Gastrocnemius medialis (tissue), 4 donors: ENCODE results near the gene KCNIP4. TPM values are rescaled to one million over a fixed set of nuclear protein-coding genes. Genes with fewer than 3 reads are reported as not detected.

Experiments
- ATAC-seq, 2 donors: fragments of 150-250 bp; one replicate each; pipeline ENCODE4 v1.9.1; 2016
- DNase-seq, 2 donors: peaks; one replicate each; pipeline ENCODE4 v3.0.0-alpha.2; 2019
- H3K27ac ChIP-seq, 4 donors: fragments of 200-600 bp; sonication (generic); 1 replicate in 1 of 4; 2 replicates in 3 of 4; pipeline ENCODE4 v1.5.1; 2016 to 2018; ENCODE audit warnings: mild to moderate bottlenecking in 2 of 4, moderate library complexity in 1 of 4
- H3K27me3 ChIP-seq, 3 donors: fragments of 200-600 bp; sonication (generic) in 2 of 3; 1 replicate in 1 of 3; 2 replicates in 2 of 3; pipeline versions ENCODE4 v1.5.1 to v1.6.0; 2016 to 2019; ENCODE audit warnings: mild to moderate bottlenecking in 1 of 3, moderate library complexity in 1 of 3
- H3K36me3 ChIP-seq, 2 donors: fragments of 200-600 bp; sonication (generic) in 1 of 2; one replicate each; pipeline ENCODE4 v1.5.1; 2017 to 2018
- H3K4me1 ChIP-seq, 2 donors: fragments of 200-600 bp; sonication (generic) in 1 of 2; one replicate each; pipeline ENCODE4 v1.5.1; 2016 to 2017; ENCODE audit warnings: mild to moderate bottlenecking in 2 of 2
- H3K4me3 ChIP-seq, 4 donors: fragments of 200-600 bp; sonication (generic) in 3 of 4; 1 replicate in 1 of 4; 2 replicates in 3 of 4; pipeline ENCODE4 v1.5.1; 2016 to 2019; ENCODE audit warnings: mild to moderate bottlenecking in 2 of 4
- H3K9me3 ChIP-seq, 3 donors: fragments of 200-600 bp; sonication (generic) in 2 of 3; 1 replicate in 1 of 3; 2 replicates in 2 of 3; pipeline ENCODE4 v1.5.1; 2016 to 2019
- POLR2A ChIP-seq, 2 donors: fragments of 450-650 bp; IDR thresholded peaks; one replicate each; pipeline ENCODE4 v1.6.1; 2017; ENCODE audit warnings: antibody characterized with exemption in 2 of 2, mild to moderate bottlenecking in 2 of 2, moderate library complexity in 2 of 2
- in situ Hi-C, 4 donors: fragments of 200-750 bp; cut with MboI; loops; one replicate each; pipeline versions ENCODE4 v1.15.0 to v1.8.0; 2017; ENCODE audit warnings: low sequenced_read_pairs in 4 of 4
- intact Hi-C: fragments of 100-400 bp; cut with DNase I; formaldehyde crosslinking; loops from one replicate; pipeline ENCODE4 v1.15.1; 2023; ENCODE audit warnings: low total_unique reads
- total RNA-seq, 4 donors: library from RNA; depleted of rRNA; stranded (reverse); fragments of >200 nt; gene quantifications; one replicate each; pipeline versions ENCODE4 v1.1.0 to v1.2.3, GENCODE V29; 2016
- TF ChIP-seq, protein P1 (sequence below), 5 experiments: fragments of 450-650 bp in 3 of 5; fragments of 200-600 bp in 2 of 5; sonication (generic) in 2 of 5; IDR thresholded peaks in 4 of 5; conservative IDR thresholded peaks in 1 of 5; 1 replicate in 4 of 5; 2 replicates in 1 of 5; pipeline ENCODE4 v1.5.1; 2016 to 2019; ENCODE audit warnings: antibody characterized with exemption in 5 of 5, mild to moderate bottlenecking in 3 of 5, moderate library complexity in 3 of 5

KCNIP4 gene
- total RNA-seq, 4 donors from 2014 or later = not detected

DNA sequence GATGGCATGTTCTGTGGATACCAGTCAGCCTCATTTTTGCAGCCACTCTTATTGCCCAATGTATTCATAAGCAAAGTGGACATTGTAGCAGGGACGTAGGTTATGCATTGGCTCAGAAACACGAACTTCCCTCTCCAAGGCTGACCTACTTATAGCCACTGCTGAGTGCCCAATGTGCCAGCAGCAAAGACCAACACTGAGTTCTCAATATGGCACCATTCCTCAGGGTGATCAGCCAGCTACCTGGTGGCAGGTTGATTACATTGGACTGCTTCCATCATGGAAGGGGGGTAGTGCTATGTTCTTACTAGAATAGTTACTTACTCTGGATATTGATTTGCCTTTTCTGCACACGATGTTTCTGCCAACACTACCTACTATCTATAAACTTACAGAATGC is 306.9 kb downstream of the KCNIP4 start:
- intact Hi-C loops = no loop called here
- H3K9me3 ChIP-seq = no peaks in the 10 kb centered on the region
- in situ Hi-C loops = no loop called here

DNA sequence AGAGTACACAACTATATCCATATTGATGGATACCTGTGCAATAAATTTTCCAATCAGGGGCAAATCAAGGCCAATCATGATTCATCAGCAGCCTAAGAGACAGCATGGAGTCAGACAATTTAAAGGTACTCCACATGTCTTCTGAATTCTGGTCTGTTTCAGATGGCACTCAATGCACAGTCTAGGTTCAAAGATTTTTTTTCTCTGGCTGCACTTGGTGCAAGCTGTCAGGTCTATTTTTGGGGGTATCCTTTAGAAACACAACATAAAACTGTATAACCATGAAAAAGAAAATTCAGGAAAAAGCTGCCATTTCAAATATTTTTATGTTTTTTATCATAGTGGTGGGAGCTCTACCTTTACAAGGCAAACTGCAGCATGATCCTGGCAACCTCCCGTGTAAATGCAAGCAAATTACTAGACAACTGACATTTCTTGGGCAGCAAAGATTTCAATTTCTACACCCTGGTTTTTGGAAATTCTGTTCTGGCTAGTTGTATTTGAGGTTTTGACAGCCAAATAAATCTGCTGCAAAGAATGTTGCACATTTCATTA is 310.3 kb downstream of the KCNIP4 start:
- no peak for DNase-seq
- no peak for ATAC-seq
- no peak overlapping the region for H3K27ac ChIP-seq
- no peaks in the 10 kb centered on the region for H3K36me3 ChIP-seq
- intact Hi-C loops = no loop called here
- H3K4me3 ChIP-seq = no peak overlapping the region
- in situ Hi-C loops = no loop called here
- no peaks in the 10 kb centered on the region for H3K9me3 ChIP-seq
- no peak for TF ChIP-seq POLR2A (IDR thresholded peaks at IDR 0.05)
- TF ChIP-seq, protein P1, sequence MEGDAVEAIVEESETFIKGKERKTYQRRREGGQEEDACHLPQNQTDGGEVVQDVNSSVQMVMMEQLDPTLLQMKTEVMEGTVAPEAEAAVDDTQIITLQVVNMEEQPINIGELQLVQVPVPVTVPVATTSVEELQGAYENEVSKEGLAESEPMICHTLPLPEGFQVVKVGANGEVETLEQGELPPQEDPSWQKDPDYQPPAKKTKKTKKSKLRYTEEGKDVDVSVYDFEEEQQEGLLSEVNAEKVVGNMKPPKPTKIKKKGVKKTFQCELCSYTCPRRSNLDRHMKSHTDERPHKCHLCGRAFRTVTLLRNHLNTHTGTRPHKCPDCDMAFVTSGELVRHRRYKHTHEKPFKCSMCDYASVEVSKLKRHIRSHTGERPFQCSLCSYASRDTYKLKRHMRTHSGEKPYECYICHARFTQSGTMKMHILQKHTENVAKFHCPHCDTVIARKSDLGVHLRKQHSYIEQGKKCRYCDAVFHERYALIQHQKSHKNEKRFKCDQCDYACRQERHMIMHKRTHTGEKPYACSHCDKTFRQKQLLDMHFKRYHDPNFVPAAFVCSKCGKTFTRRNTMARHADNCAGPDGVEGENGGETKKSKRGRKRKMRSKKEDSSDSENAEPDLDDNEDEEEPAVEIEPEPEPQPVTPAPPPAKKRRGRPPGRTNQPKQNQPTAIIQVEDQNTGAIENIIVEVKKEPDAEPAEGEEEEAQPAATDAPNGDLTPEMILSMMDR (IDR thresholded peaks at IDR 0.05 in 4 of 5, conservative IDR thresholded peaks at IDR 0.05 in 1 of 5) = no peak
- H3K27me3 ChIP-seq = no peaks in the 10 kb centered on the region
- no peaks in the 10 kb centered on the region for H3K4me1 ChIP-seq

More for the DNA sequence above, 306.9 kb downstream of the KCNIP4 start:
- no peak for DNase-seq
- no peak overlapping the region for H3K27ac ChIP-seq
- no peaks in the 10 kb centered on the region for H3K27me3 ChIP-seq
- ATAC-seq = no peak
- H3K36me3 ChIP-seq = no peaks in the 10 kb centered on the region
- no peaks in the 10 kb centered on the region for H3K4me1 ChIP-seq
- TF ChIP-seq, protein P1 (IDR thresholded peaks at IDR 0.05 in 4 of 5, conservative IDR thresholded peaks at IDR 0.05 in 1 of 5) = no peak
- TF ChIP-seq POLR2A (IDR thresholded peaks at IDR 0.05) = no peak
- no peak overlapping the region for H3K4me3 ChIP-seq

DNA sequence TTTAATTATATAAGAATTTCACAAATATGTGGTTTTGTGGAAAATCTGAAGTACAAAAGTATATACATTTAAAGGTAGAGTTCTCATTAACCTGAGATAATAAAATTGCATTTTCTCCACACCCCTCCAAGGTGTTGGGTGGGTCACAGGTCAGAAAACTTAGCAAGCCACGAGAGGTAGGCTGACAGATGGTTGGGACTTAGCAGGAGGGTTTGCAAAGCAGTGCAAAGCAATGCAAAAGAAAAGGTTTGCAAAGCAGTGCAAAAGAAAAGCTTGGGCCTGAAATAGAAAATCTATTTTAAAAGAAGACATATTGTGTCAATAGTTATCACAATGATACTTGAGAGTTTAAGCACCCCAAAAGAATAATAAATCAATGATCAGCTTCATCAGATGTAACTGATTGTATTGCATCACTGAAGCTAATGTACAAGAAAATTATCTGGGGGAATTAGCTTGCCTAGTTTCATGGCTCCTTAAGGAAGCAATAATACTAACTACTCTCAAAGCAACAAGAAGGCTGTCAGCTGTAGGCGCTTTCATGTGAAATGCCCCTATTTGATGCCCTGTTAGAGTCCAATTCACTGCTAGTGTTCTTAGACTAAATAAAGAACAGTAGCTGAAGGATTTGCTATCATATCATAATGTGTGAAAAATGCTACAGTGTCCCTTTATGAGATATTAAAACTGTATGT is 319.5 kb downstream of the KCNIP4 start:
- DNase-seq (no peak), ATAC-seq (no peak)
- in situ Hi-C loops (no loop called here), intact Hi-C loops (no loop called here)
- Histone ChIP-seq H3K9me3 (no peaks in the 10 kb centered on the region), H3K4me1 (no peaks in the 10 kb centered on the region), H3K4me3 (no peak overlapping the region), H3K27me3 (no peaks in the 10 kb centered on the region), H3K27ac (no peak overlapping the region), H3K36me3 (no peaks in the 10 kb centered on the region)
- no peak for TF ChIP-seq POLR2A (IDR thresholded peaks at IDR 0.05)
- TF ChIP-seq, protein P1 (IDR thresholded peaks at IDR 0.05 in 4 of 5, conservative IDR thresholded peaks at IDR 0.05 in 1 of 5) = no peak

DNA sequence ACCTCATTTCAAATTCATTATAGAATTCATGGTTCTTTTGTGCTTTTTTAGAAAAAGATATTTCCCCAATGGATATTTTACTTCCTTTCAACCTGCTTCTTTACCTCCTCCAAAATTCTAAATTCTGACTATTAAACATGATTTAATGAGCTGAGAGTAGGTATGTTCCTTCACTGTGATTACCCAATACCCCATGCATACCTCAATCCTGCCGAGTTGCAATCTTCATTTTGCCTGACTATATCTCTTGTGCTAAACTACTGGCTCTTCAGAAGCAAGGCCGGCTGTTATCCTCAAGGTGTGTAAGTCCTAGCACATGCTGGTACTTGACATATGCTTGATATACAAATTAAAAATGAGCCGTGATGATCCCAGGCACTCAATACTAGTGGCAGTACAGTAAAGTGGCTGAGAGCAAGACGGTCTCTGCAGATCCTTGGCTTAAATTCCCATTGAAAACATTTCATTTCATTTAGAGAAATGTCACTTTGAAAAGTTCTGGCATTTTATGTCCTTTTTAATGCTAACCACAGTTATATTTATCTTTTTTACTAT is 320.4 kb downstream of the KCNIP4 start:
- Histone ChIP-seq H3K36me3 (no peaks in the 10 kb centered on the region), H3K27me3 (no peaks in the 10 kb centered on the region), H3K4me3 (no peak overlapping the region), H3K4me1 (no peaks in the 10 kb centered on the region), H3K27ac (no peak overlapping the region), H3K9me3 (no peaks in the 10 kb centered on the region)
- in situ Hi-C loops (no loop called here), intact Hi-C loops (no loop called here)
- DNase-seq (no peak), ATAC-seq (no peak)
- TF ChIP-seq, protein P1 (IDR thresholded peaks at IDR 0.05 in 4 of 5, conservative IDR thresholded peaks at IDR 0.05 in 1 of 5) = no peak
- no peak for TF ChIP-seq POLR2A (IDR thresholded peaks at IDR 0.05)
